Measurements from ENCODE around the gene FHAD1. TPM values are rescaled to one million over a fixed set of nuclear protein-coding genes. Genes with fewer than 3 reads are reported as not detected.

The FHAD1 gene
- total RNA-seq, 1 experiment from 2014 or later, result 0.83 TPM

DNA sequence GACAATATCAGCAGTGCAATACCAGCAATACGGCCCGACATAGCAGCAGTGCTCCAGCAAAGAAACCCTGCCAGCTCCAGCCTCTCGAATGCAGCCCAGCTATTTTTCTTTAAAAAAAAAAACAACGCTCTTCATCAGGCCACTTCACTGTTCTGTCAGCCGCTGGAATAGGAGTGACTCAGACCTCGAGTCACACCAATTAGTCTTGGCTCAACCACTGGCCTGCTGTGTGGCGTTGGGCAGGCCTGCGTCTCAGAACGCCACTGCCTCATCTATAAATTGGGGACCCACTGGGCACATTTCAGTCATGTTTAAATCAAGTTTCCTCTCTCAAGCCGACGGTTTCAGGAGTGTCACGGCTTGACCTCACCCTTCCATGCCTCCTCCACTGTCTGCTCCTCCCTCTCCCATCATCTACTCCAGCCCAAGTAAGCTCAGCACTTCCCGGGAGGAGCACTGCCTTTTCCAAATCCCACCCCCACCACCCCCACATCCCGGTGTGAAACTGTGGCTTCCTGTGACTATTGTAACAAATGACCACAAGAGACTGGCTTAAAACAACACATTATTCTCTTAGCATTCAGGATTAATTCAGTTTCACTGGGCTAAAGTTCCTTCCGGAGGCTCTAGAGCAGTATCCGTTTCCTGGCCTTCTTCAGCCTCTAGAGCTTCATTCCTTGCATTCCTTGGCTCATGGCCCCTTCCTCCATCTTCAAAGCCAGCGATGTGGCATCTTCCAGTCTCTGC lies 90.8 kb downstream of the FHAD1 start:
- DNase-seq, result no peak
- Histone ChIP-seq H3K36me3 (replicated peaks; ENCODE audit: control insufficient read depth, insufficient read depth, low read length) (no peaks in the 10 kb centered on the region), H3K27me3 (ENCODE audit: control insufficient read depth, insufficient read depth, low read length) (no peaks in the 10 kb centered on the region), H3K4me3 (ENCODE audit: insufficient read depth, low read depth, low read length) (no peak overlapping the region)

DNA sequence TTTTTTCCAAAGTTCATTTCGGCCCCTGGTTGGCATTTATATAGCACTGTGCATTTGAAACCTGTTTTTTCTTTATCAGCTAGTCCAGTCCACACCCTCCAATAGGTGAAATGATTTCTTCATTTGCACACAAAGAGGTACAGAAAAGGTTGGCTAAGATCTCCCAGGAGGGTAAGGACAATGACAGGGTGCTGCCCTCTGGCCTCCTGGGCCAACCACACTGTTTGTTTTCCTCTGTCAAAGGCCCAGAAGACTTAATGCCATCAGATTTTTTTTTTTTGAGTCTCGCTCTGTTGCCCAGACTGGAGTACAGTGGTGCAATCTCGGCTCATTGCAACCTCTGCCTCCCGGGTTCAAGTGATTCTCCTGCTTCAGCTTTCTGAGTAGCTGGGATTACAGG lies 92.5 kb downstream of the FHAD1 start:
- no peaks in the 10 kb centered on the region for H3K27me3 ChIP-seq (ENCODE audit: control insufficient read depth, insufficient read depth, low read length)
- H3K36me3 ChIP-seq (replicated peaks; ENCODE audit: control insufficient read depth, insufficient read depth, low read length), result no peaks in the 10 kb centered on the region
- H3K4me3 ChIP-seq (ENCODE audit: insufficient read depth, low read depth, low read length), result no peak overlapping the region
- DNase-seq, result no peak

DNA sequence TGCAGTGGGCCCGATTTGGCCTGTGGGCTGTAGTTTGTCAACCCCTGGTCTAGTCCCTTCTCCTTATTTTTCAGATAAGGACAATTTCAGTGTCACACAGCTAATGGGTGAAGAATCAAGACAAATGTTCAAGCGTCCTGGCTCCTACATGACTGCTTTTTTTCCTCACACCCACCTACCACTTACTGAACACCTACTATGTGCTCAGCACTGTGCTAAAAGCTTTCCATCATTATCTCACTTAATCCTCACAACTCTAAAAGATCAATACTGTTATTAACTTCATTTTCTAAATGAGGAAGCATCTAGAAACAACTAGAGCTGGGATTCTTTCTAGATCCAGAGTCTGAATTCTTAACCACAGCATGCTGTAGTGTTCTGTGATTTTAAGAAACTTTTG lies 94.2 kb downstream of the FHAD1 start:
- DNase-seq, result no peak
- no peak overlapping the region for H3K4me3 ChIP-seq (ENCODE audit: insufficient read depth, low read depth, low read length)
- no peaks in the 10 kb centered on the region; the same call in 1 of the 2 replicates for H3K27me3 ChIP-seq (ENCODE audit: control insufficient read depth, insufficient read depth, low read length)
- no peaks in the 10 kb centered on the region for H3K36me3 ChIP-seq (replicated peaks; ENCODE audit: control insufficient read depth, insufficient read depth, low read length)

DNA sequence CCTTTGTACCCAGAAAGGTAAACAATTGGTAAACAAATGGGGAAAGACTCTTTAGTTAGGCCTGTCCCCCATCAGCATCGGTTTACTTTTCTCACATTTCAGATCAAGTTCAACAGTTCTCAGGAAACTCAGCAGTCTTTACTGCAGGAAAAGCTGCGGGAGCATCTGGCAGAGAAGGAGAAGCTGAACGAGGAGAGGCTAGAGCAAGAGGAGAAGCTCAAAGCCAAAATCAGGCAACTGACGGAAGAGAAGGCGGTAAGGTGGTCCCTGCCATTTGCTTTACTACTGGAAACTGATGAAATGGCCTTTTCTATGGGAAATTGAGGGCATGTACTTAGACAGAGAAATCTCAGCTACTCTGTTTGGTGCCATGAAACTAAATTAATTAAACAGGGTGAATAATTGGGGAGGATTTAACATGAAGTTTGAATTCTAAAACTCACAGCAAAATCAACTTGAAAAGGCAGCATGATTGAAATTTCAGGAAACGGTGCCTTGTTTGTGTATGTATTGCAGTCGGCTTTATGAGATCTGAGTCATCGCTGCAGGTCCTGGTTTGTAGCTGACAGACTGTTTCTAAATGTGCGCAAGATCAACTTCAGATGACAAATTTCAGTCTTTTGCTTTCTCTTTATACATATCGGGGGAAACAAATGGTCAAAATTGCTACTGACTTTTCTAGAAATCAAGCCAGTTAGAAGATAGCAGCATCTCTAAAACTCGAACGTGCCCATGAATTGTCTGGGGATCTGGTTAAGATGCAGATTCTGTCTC lies 94.8 kb downstream of the FHAD1 start:
- DNase-seq, result no peak
- no peak overlapping the region for H3K4me3 ChIP-seq (ENCODE audit: insufficient read depth, low read depth, low read length)
- no peaks in the 10 kb centered on the region for H3K36me3 ChIP-seq (replicated peaks; ENCODE audit: control insufficient read depth, insufficient read depth, low read length)
- H3K27me3 ChIP-seq (ENCODE audit: control insufficient read depth, insufficient read depth, low read length), result no peaks in the 10 kb centered on the region; the same call in 1 of the 2 replicates

DNA sequence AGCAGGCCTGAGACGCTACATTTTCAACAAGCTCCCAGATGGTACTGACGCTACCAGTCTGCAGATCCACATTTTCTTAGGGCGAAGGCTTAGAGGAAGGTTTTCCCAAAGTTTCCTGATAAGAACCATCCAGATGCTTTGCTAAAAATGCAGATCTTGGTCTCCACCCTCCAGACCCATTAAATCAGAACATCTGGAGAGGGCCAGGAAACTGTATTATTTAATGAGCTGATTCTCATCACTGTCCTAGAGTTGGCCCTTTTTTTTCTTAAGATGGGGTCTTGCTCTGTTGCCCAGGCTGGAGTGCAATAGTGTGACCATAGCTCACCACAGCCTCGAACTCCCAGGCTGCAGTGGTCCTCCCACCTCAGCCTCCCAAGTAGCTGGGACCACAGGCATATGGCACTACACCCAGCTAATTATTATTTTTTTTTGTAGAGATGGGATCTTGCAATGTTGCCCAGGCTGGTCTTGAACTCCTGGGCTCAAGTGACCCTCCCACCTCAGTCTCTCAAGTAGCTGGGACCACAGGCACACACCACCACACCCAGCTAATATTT lies 95.5 kb downstream of the FHAD1 start:
- Histone ChIP-seq H3K36me3 (replicated peaks; ENCODE audit: control insufficient read depth, insufficient read depth, low read length) (no peaks in the 10 kb centered on the region), H3K4me3 (ENCODE audit: insufficient read depth, low read depth, low read length) (no peak overlapping the region), H3K27me3 (ENCODE audit: control insufficient read depth, insufficient read depth, low read length) (no peaks in the 10 kb centered on the region; the same call in 1 of the 2 replicates)
- DNase-seq, result no peak

DNA sequence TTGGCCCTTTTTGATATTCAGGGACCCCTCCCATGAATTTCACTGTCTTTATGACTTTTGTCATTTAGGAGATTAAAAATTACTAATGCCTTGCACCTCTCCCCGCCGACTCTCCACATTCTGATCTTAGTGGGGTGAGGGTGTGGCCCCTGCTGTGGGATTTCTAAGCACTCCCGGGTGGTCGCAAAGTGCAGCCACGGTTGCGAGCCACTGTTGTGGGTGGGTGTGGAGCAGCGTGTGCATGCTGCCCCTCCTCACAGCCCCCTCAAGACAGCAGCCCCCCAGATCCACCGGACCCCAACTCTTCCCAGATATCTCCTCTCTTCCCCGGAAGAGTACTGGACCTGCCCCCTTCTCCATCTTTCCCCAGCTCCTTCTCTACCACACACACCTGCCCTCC lies 96.1 kb downstream of the FHAD1 start:
- Histone ChIP-seq H3K4me3 (ENCODE audit: insufficient read depth, low read depth, low read length) (no peak overlapping the region), H3K36me3 (replicated peaks; ENCODE audit: control insufficient read depth, insufficient read depth, low read length) (no peaks in the 10 kb centered on the region), H3K27me3 (ENCODE audit: control insufficient read depth, insufficient read depth, low read length) (no peaks in the 10 kb centered on the region; the same call in 1 of the 2 replicates)
- DNase-seq, result no peak

DNA sequence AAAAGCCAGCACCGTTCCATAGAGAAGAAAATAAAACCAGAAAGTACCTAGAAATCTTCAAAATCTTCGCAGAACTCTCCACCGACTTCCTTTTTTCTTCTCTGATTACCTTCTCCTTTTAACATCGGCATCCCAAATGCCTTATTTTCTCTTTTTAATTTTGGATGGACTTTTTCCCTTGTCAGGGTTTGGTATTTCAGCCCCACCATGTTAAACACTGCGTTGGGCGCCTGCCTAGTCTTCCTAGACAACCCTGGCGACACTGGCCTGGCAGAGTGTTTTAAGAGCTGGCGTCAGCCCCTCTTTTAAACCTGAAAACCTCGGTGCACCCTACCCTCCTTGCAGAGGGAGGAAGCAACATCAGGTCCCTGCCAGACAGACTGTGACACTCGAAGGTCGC lies 96.7 kb downstream of the FHAD1 start:
- Histone ChIP-seq H3K36me3 (replicated peaks; ENCODE audit: control insufficient read depth, insufficient read depth, low read length) (no peaks in the 10 kb centered on the region), H3K4me3 (ENCODE audit: insufficient read depth, low read depth, low read length) (no peak overlapping the region), H3K27me3 (ENCODE audit: control insufficient read depth, insufficient read depth, low read length) (no peaks in the 10 kb centered on the region; the same call in 1 of the 2 replicates)
- no peak for DNase-seq

DNA sequence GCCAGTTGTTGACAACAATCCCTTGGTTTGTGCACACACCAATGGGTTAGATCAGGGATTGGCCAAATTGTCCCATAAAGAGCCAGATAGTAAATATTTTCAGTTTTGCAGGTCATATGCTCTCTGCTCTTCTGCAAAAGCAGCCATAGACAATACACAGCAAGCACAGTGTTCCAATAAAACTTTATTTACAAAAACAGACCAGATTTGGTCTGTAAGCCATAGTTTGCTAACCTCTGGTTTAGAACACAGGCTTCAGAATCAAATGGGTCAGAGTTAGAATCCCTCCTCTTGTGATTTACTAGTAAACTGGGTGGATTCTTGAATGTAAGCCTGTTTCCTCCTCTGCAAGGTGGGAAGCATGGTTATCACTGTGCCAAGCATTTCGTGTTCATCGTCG lies 97.4 kb downstream of the FHAD1 start:
- no peak overlapping the region for H3K4me3 ChIP-seq (ENCODE audit: insufficient read depth, low read depth, low read length)
- H3K36me3 ChIP-seq (replicated peaks; ENCODE audit: control insufficient read depth, insufficient read depth, low read length), result no peaks in the 10 kb centered on the region
- DNase-seq, result no peak
- H3K27me3 ChIP-seq (ENCODE audit: control insufficient read depth, insufficient read depth, low read length), result no peaks in the 10 kb centered on the region; the same call in 1 of the 2 replicates

DNA sequence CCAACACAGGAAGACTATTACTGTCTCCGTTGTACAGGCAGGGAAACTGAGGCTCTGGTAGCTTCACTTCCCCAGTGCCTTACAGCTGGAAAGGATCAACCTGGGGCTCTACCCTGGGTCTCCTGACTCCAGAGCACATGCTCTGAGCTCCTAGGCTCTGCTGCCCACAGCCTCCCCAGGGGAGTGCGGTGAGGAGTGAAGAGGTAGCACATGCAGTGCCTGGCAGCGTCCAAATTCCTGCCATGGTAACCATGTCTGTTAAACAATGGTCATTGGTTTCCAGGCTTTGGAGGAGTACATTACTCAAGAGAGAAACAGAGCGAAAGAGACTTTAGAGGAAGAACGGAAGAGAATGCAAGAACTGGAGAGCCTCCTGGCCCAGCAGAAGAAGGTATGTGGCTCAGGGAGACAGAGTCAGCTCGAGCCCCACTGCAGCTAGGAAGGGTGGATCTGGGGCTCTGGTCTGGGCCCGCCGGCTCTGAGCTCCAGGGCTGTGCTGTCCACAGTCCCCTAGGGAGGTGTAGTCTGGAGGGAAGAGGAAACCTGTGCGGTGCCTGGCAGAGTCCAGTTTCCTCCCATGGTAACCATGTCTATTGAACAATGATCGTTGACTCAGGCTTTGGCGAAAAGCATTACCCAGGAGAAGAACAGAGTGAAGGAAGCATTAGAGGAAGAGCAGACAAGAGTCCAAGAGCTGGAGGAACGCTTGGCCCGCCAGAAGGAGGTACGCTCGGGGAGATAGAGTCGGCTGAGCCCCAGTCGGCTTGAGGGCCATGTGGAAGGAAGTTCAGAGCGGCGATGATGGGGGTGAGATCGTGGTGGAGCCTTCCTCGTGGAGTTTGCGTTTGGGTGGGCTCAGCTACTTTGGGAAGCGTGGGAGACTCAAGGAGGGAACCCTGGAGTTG lies 98.0 kb downstream of the FHAD1 start:
- Histone ChIP-seq H3K4me3 (ENCODE audit: insufficient read depth, low read depth, low read length) (no peak overlapping the region), H3K27me3 (ENCODE audit: control insufficient read depth, insufficient read depth, low read length) (no peaks in the 10 kb centered on the region; the same call in 1 of the 2 replicates), H3K36me3 (replicated peaks; ENCODE audit: control insufficient read depth, insufficient read depth, low read length) (no peaks in the 10 kb centered on the region)
- DNase-seq, result no peak

DNA sequence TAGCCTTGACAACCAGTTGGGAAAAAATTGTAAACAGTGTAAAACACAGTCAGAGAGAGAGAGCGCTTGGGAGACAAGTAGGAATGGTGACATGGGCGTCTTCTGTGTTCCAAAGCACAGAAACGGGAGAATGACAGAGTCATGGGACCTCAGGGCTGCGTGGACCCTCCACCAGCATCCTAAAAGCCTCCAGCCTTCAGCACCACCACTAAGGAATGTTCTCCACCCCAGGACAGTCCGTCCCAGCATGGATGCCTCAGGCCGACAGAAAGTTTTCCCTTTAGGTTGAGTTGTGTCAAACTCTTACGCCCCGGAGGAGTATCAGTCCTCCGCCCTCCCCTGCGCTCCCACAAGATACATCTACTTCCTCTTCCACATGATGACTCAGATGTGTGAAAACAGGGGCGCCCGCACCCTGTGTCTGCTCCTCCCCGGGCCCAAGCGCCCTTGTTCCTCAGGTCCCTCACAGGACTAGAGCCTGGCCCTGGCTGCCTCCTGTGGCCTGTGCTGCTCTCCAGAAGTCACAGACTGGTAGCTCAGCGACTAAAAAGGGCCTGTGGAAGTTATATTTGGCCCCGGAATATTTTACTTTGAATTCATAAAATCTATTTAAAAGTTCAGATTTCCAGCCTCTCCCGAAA lies 98.8 kb downstream of the FHAD1 start:
- DNase-seq, result no peak
- Histone ChIP-seq H3K36me3 (replicated peaks; ENCODE audit: control insufficient read depth, insufficient read depth, low read length) (no peaks in the 10 kb centered on the region), H3K27me3 (ENCODE audit: control insufficient read depth, insufficient read depth, low read length) (no peaks in the 10 kb centered on the region; the same call in 1 of the 2 replicates), H3K4me3 (ENCODE audit: insufficient read depth, low read depth, low read length) (no peak overlapping the region)

DNA sequence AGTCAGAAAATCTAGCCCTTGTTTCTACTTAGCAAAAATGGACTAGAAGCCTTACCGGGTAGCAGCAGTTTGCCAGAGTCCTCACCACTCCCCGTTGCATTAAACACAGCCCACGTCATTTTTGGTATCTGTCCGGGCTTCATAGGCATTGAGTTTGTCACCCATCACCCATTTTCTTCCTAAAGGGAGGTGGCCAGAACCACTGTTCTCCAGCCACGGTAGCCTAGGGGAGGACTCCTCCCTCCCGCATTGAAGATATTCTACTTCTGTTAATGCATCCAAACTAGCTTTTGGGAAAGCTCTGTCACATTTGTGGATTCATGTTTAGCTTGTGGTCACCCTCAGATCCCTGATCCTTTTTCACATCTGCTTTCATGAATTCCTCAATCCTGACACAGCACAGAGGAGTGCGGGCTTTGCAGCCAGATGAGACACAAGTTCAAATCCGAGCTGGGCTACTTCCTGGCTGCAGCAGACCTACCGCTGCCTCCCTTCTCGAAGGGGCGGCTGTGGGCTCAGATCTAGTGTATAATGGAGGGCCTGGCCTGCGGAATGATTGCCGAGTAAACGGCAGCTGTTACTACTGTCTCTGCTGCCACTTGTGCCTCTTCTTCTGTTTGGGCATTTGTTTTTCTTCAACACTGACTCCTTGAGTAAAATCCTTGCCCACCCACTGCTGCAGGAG lies 99.5 kb downstream of the FHAD1 start:
- DNase-seq, result no peak
- H3K36me3 ChIP-seq (replicated peaks; ENCODE audit: control insufficient read depth, insufficient read depth, low read length), result no peaks in the 10 kb centered on the region
- H3K4me3 ChIP-seq (ENCODE audit: insufficient read depth, low read depth, low read length), result no peak overlapping the region
- no peaks in the 10 kb centered on the region; the same call in 1 of the 2 replicates for H3K27me3 ChIP-seq (ENCODE audit: control insufficient read depth, insufficient read depth, low read length)

DNA sequence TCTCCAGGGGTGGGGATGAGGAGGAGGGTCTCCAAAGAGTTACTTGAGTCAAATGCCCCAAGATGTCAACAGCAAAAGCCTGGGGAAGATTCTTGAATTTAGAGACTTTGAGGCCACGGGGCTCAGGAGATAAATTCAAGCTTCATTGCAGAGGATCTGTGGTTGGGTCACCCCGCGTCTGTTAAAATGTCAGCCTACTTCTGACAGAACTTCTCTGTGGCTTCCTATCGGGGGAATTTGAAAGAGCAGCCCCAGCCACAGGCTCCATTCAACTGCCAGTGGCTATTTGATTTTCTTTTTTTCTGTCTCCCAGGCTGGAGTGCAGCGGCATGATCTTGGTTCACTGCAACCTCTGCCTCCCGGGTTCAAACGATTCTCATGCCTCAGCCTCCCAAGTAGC lies 100.2 kb downstream of the FHAD1 start:
- DNase-seq, result no peak

DNA sequence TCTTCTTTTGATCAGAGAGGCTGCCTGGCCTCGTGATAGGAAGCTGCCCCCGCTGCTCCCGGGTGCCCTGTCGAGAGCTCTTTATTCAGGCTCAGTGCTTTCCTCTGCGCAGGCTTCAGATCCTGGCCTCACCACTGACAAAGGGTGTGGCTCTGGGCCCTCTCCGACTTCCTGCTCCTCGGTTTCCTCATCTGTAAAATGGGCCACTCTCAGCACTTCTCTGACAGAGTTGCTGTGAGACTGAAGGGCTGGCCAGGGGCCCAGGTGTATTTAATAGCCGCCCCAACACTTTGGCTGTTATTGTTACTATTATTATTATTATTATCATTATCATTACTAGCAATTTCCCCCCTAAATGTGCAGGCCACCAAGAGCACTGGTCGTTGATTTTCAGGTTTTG lies 101.6 kb downstream of the FHAD1 start:
- no peaks in the 10 kb centered on the region for H3K36me3 ChIP-seq (replicated peaks; ENCODE audit: control insufficient read depth, insufficient read depth, low read length)
- no peaks in the 10 kb centered on the region; the same call in 1 of the 2 replicates for H3K27me3 ChIP-seq (ENCODE audit: control insufficient read depth, insufficient read depth, low read length)
- no peak for DNase-seq
- H3K4me3 ChIP-seq (ENCODE audit: insufficient read depth, low read depth, low read length), result no peak overlapping the region

More for the DNA sequence above, 100.2 kb downstream of the FHAD1 start:
- H3K4me3 ChIP-seq (ENCODE audit: insufficient read depth, low read depth, low read length), result no peak overlapping the region
- no peaks in the 10 kb centered on the region for H3K36me3 ChIP-seq (replicated peaks; ENCODE audit: control insufficient read depth, insufficient read depth, low read length)
- H3K27me3 ChIP-seq (ENCODE audit: control insufficient read depth, insufficient read depth, low read length), result no peaks in the 10 kb centered on the region; the same call in 1 of the 2 replicates

Measured in H7 (cell line).